Measurements from ENCODE around the gene SLC25A43.
"Not testable (repeated sequence)": the region's sequence is repeated elsewhere in the genome, so short reads cannot be mapped to it uniquely, and the experiment has no call there.

SLC25A43 gene

GRCh38 chrX:119468551-119469312 lies 69.6 kb downstream of the SLC25A43 start:
- DNase-seq: no peak

DNA sequence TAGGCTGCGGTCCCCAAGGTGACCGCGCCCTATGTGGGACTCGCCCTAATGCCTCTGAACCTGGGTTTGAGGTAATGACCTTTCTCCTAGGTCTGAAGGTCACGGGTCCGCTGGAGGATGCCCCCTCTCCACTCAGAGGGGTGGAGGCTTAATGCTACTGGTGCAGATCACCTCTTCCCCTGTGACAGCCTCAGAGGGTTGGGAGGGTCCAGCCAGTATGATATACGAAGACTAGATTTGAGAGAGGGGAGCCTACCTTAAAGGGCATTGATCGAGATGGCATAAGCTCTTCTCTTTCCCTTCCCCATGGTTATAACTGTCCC lies 70.1 kb downstream of the SLC25A43 start:
- DNase-seq: no peak

GRCh38 chrX:119474615-119475388 lies 75.7 kb downstream of the SLC25A43 start:
- no peak for DNase-seq

DNA sequence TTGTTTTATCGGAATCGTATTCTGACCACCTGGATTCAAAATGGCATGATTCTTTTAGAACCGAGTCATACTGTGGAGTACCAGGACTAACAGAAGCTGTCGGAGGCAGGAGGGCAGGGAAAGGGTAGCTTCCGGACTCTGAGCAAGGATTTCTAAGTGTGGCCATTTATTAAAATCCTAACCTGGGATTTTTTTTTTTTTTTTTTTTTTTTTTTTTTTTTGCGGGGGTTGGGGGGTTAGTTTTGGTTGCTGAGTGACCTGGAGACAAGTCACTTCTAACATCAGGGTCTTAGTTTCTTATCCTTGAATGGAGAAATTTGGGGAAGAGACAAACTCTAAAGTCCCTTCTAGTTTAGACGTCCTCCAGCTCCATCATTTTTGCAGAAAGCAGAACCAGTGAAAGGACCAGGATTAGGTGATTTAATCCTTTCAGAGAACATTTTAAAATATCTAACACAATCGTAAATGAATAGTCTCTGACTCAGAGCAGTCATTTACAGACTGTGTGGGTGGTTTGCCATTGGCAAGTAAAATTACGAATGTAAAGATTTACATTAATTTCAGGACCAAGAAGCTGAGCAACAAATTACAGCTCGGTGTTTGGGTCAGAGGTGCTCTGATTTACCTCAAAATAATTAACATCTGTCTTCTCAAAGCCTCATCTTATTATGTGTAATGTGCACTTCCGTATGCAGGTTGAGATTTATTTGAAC lies 76.4 kb downstream of the SLC25A43 start:
- DNase-seq: no peak

DNA sequence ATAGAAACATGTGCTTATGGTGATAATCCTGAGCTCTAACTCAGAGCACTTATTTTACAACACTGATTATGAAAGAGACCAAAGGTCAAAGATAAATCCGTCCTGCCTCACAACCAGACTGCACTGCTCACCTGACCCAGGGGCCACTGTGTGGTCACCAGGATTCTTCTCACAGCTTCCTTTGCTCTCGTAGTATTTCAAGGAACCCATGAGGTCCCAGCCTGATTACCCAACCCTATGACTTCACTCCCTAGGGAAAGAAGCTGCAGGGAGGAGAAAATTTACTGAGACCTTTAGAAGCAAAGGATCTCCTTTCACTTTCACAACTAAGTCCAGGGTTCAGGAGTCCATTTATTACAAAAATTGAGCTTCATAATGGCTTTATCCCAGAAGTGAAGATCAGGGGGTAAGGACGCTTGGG lies 78.7 kb downstream of the SLC25A43 start:
- no peak for DNase-seq

- no peak for DNase-seq
These were observed 79.4 kb downstream of the SLC25A43 start for GRCh38 chrX:119478504-119478903.

GRCh38 chrX:119479845-119480244 lies 80.7 kb downstream of the SLC25A43 start:
- DNase-seq: no peak

GRCh38 chrX:119481323-119481801 lies 82.2 kb downstream of the SLC25A43 start:
- no peak for DNase-seq

GRCh38 chrX:119482041-119482440 lies 82.9 kb downstream of the SLC25A43 start:
- no peak for DNase-seq

GRCh38 chrX:119482481-119483480 lies 83.6 kb downstream of the SLC25A43 start:
- no peak for DNase-seq

DNA sequence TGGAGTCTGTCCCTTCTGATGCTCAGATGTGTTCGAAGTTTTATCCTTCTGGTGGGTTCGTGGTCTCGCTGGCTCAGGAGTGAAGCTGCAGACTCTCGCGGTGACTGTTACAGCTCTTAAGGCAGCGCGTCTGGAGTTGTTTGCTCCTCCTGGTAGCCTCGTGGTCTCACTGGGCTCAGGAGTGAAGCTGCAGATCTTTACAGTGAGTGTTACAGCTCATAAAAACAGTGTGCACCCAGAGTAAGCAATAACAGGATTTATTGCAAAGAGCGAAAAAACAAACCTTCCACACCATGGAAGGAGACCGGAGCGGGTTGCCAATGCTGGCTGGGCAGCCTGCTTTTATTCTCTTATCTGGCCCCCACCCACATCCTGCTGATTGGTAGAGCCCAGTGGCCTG lies 87.6 kb downstream of the SLC25A43 start:
- no peak for DNase-seq

- not testable (repeated sequence) for DNase-seq
These were observed 88.6 kb downstream of the SLC25A43 start for GRCh38 chrX:119487766-119488165.

DNA sequence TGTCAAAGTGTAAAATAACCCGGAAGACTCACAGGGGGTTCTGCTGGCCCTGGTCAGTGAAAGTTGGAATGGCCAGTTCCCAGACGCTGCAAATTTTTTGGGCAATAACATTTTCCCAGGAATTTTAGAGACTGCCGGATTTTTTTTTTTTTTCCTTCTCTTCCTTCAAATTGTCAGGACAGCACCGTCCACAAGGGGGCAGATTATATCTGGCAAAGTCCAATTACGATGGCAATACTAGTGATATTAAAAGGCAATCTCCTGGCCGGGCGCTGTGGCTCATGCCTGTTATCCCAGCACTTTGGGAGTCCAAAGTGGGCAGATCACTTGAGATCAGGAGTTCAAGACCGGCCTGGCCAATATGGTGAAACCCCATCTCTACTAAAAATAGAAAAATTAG lies 89.6 kb downstream of the SLC25A43 start:
- no peak for DNase-seq

- DNase-seq: no peak
These were observed 90.3 kb downstream of the SLC25A43 start for GRCh38 chrX:119489212-119490074.

DNA sequence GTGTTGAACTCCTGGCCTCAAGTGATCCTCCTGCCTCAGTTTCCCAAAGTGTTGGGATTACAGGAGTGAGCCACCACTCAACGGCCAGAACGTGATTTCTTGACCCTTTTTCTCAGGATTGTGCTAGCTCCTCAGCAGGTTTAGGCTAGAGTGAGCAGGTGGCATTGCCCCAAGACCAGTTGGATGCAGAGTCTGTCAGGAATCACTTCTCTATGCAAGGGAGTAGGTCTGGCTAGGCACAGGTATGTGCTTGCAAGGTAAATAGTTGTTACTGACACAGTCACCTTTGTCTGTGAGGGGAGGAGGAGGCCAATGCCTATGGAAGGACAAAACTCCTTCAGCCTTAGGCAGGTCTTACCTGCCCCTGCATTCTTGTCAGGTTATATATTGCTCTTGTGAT lies 93.3 kb downstream of the SLC25A43 start:
- DNase-seq: no peak

DNA sequence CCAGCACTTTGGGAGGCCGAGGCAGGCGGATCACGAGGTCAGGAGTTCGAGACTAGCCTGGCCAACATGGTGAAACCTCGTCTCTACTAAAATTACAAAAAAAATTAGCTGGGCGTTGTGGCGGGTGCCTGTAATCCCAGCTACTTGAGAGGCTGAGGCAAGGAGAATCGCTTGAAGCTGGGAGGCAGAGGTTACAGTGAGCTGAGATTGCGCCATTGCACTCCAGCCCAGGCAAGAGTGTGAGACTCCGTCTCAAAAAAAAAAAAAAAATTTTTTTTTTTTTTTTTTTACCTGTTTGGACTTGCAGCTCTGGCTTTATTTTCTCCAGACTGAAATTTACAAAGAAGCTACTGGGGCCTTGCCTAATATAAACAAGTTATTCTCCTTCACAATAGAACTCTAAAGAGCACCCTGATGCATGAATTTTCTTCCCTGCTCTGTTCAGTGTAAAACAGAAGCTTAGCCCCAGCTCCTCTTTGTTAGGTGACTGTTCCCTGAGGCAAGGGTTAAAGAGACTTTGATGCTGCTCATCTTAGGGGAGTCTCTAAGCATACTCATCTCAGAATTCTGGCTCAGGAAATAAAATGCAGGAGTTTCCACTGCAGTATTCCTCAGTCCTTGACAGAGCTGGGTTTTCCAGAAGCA lies 94.8 kb downstream of the SLC25A43 start:
- not testable (repeated sequence) for DNase-seq

DNA sequence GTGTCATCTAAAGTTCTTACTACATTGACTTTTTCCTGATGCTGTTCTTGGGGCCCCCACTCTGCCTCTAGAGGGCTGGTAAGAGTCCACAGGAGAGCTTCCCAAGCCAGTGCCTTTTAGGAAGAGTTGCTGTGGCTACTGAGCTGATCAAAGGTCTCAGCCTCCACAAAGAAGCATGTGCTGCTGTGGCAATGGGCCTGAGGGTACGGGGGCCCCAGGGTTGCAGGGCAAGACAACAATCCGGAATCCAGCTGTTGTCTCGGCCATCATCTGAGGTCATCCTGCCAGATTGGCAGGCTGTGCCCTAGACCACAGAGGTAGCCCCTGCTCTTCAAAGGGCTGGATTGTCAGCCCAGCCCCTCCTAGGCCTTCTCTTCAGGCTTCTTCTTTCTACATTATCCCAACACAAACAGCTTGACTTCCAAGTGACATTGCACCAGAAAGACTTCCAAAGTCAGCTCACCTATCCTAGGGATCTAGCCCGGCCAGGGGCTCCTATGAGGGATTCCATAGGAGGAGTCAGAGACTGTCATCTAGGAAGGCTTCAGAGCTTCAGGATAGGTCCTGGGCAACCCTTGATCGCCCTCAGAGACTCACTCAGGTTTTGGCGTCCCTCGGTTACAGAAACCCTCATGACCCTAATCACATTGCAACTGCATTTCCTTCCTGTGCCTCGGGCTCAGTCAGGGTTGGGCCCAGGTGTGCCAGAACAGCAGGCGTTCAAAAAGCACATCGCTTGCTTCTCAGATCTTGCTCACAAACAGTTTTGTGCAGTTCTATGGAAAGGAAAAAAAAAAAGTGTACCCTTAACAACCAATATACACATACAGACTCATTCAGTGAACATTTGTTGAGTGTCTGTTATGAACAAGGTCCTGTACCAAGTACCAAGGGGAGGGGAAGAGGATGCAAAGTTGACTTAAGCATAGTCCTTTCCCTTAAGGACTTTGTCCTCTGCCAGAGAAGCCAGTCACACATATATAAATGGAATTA lies 96.9 kb downstream of the SLC25A43 start:
- no peak for DNase-seq

DNA sequence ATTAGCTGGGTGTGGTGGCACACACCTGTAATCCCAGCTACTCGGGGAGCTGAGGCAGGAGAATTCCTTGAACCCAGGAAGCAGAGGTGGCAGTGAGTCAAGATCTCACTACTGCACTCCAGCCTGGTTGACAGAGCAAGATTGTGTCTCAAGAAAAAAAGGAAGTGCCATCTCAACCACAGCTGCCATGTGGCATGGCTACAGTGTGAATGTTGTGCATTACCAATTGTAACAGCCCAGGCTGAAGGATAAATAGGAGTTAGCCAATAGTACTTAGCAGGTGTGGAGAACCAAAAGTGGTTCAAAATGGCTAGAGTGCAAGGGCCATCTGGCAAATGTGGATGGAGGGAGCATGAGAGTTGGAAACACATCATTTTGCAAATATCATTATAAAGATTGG lies 98.0 kb downstream of the SLC25A43 start:
- DNase-seq: no peak

DNA sequence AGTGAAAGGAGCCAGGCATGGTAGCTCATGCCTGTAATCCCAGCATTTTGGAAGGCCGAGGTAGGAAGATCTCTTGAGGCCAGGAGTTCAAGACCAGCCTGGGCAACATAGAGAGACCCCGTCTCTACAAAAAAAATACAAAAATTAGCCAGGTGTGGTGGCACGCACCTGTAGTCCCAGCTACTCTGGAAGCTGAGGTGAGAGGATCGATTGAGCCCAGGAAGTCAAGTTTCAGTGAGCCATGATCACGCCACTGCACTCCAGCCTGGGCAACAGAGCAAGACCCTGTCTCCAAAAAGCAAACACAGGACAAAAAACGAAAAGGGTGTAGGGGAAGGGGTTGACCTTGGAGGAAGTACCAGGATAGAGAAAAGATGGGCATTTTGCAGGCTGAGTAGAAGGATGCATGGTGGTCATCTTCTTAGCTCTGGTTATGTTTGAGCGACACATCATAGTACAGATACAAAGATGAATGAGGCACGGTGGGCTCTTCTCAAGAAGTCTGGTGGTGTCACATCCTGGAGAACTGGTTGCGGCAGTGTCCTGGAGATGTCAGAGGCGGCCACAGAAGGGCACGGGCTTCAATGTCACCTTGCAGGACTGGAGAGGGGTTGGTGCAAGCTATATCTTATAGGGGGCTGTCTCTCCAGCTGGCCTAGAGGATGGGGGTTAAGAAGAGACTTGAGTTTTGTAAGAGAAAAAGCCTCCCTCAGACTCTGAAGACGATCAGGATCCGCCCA lies 101.1 kb downstream of the SLC25A43 start:
- DNase-seq: no peak
